Activated naive CD8-positive, alpha-beta T cell treated with anti-CD3 and anti-CD28 coated beads for 36 hours (primary cell): Measurements from ENCODE around the gene ADAMTS12. TPM values are rescaled to one million over a fixed set of nuclear protein-coding genes. Genes with fewer than 3 reads are reported as not detected.
"Not testable (repeated sequence)": the region's sequence is repeated elsewhere in the genome, so short reads cannot be mapped to it uniquely, and the experiment has no call there.

Experiments
- DNase-seq: peaks from one replicate; pipeline ENCODE4 v3.0.0; 2021
- H3K27ac Mint-ChIP-seq: one replicate; pipeline ENCODE4 v1.8.0; 2022; ENCODE audit warnings: mild to moderate bottlenecking, moderate library complexity, mixed read lengths
- H3K27me3 Mint-ChIP-seq: one replicate; pipeline ENCODE4 v1.8.0; 2022; ENCODE audit warnings: mild to moderate bottlenecking, mixed read lengths
- H3K36me3 Mint-ChIP-seq: one replicate; pipeline ENCODE4 v1.8.0; 2021; ENCODE audit warnings: mild to moderate bottlenecking, mixed read lengths
- H3K4me1 Mint-ChIP-seq: one replicate; pipeline ENCODE4 v1.8.0; 2021; ENCODE audit warnings: mixed read lengths
- H3K4me3 Mint-ChIP-seq: one replicate; pipeline ENCODE4 v1.8.0; 2022; ENCODE audit warnings: mild to moderate bottlenecking, moderate library complexity, mixed read lengths
- H3K9me3 Mint-ChIP-seq: one replicate; pipeline ENCODE4 v1.8.0; 2022; ENCODE audit warnings: mixed read lengths
- total RNA-seq, 2 experiments: library from RNA; stranded (reverse); gene quantifications; one replicate each; pipeline ENCODE4 v1.2.3, GENCODE V29; 2021

Gene ADAMTS12
- total RNA-seq, 2 experiments from 2014 or later: not detected

DNA sequence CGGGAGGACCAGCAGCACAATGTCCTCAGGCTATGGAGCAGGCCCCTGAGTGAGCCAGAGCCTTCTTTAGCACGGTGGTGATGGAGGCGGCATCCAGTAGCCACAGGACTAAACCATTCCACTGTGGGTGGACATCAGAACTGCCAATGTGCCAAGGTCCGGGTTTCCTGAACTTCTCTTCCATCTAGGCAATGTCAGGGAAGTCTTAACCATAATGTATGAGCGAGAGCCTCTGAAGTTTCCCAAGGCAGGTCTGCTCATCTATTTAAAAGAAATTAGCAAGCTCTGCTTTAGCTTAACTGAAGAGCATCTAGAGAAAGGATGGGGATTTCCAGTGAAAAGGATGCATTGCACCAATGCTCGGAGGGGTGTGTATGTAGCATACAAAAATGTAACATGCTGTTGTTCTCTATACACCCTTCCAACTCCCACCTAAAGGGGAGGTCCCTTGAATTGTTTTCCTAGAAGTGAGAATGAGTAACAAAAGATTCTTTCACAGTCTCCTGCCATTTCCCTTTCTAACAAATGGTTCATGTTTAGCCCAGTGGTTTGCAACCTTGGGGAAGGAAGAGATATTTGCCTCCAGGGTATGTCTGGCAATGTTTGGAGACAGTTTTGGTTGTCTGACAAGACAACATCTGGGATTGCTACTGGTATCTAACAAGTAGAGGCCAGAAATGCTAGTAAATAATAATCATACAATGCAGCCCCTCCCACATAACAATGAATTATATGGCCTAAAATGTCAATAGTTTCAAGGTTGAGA is 38.3 kb upstream of the ADAMTS12 start:
- Mint-ChIP-seq H3K9me3 (no peaks in the 10 kb centered on the region), H3K4me1 (peaks cover 4% of the 10 kb centered on the region), H3K36me3 (no peaks in the 10 kb centered on the region), H3K4me3 (no peak overlapping the region), H3K27me3 (peaks cover 7% of the 10 kb centered on the region), H3K27ac (no peak overlapping the region)
- DNase-seq: no peak

DNA sequence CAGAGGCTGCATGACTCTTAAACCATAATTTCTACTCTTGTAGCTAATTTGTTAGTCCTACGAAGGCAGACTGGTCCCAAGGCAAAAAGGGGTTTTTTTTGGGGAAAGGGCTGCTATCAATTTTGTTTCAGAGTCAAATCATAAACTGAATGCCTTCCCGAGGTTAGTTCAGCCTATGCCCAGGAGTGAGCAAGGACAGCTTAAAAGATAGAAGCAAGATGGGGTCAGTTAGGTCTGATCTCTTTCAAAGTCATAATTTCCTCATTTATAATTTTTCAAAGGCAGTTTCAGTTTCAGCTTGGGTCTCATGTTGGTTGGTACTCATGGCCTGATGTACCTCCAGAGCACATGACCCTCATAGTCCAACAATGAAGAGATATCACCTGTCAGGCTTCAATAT is 36.5 kb upstream of the ADAMTS12 start:
- Mint-ChIP-seq H3K36me3 (no peaks in the 10 kb centered on the region), H3K4me1 (no peaks in the 10 kb centered on the region), H3K9me3 (no peaks in the 10 kb centered on the region), H3K27ac (no peak overlapping the region), H3K27me3 (peaks cover 3% of the 10 kb centered on the region), H3K4me3 (no peak overlapping the region)
- no peak for DNase-seq

GRCh38 chr5:33927685-33928084 is 35.9 kb upstream of the ADAMTS12 start:
- Mint-ChIP-seq H3K27me3 (peaks cover 3% of the 10 kb centered on the region), H3K36me3 (no peaks in the 10 kb centered on the region), H3K4me1 (no peaks in the 10 kb centered on the region), H3K4me3 (no peak overlapping the region), H3K27ac (no peak overlapping the region), H3K9me3 (no peaks in the 10 kb centered on the region)
- no peak for DNase-seq

DNA sequence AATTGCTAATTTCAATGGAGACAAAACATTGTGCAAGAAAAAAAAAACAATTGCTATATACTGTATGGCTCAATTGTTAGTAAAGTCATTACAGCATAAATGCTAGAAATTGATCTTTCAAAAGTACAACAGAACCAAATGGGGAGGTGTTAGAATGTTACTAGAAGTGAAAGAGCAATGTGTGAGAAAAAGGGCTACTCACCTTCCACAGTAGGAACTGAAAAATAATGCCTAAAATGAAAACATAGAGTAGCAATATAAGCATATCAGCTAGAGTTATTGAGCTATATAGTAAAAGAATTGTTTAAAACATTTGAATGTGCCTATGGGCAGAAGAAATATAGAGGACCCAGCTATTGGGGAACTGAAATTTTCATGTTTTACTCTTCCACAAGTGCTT is 33.5 kb upstream of the ADAMTS12 start:
- Mint-ChIP-seq H3K36me3 (no peaks in the 10 kb centered on the region), H3K27ac (no peak overlapping the region), H3K4me3 (no peak overlapping the region), H3K27me3 (peaks cover 4% of the 10 kb centered on the region), H3K9me3 (no peaks in the 10 kb centered on the region), H3K4me1 (no peaks in the 10 kb centered on the region)
- no peak for DNase-seq

DNA sequence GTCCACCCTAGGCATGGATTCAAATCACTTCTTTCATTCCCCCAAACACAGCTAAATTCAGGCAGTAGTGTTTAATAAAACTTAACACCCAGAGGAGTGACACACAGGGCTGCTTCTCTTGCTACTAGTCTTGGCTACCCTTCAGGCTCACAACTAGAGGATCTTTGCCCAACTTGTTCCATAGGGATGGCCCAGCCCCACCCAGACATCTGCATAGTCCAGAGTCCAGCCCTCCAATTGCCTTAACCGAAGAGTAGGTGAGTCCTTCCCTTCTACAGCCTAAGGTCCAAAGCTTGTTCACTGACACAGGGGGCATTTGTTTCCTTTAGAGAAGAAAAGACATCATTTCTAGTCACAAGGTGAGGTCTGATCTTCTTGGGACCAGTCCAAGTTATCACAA is 29.2 kb upstream of the ADAMTS12 start:
- H3K36me3 Mint-ChIP-seq: no peaks in the 10 kb centered on the region
- peaks cover 23% of the 10 kb centered on the region for H3K9me3 Mint-ChIP-seq
- no peak for DNase-seq
- H3K4me3 Mint-ChIP-seq: no peak overlapping the region
- no peak overlapping the region for H3K27ac Mint-ChIP-seq
- H3K27me3 Mint-ChIP-seq: peaks cover 4% of the 10 kb centered on the region
- H3K4me1 Mint-ChIP-seq: no peaks in the 10 kb centered on the region

- H3K4me1 Mint-ChIP-seq, DNase-seq, H3K36me3 Mint-ChIP-seq, H3K27me3 Mint-ChIP-seq, H3K27ac Mint-ChIP-seq, H3K4me3 Mint-ChIP-seq: not testable (repeated sequence)
- peaks cover 32% of the 10 kb centered on the region for H3K9me3 Mint-ChIP-seq
Observed at GRCh38 chr5:33914844-33915243, 23.1 kb upstream of the ADAMTS12 start.

DNA sequence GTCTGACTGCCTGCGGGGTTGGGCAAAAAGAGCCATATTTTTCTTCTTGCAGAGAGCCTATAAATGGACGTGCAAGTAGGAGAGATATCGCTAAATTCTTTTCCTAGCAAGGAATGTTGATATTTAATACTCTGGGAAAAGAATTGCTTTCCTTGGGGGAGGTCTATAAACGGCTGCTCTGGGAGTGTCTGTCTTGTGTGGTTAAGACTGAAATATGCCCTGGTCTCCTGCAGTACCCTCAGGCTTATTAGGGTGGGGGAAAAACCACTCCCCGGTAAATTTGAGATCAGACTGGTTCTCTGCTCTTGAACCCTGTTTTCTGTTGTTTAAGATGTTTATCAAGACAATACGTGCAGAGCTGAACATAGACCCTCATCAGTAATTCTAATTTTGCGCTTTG is 14.5 kb upstream of the ADAMTS12 start:
- H3K4me1 Mint-ChIP-seq, H3K27me3 Mint-ChIP-seq, H3K4me3 Mint-ChIP-seq, DNase-seq, H3K27ac Mint-ChIP-seq, H3K36me3 Mint-ChIP-seq: not testable (repeated sequence)
- peaks cover 34% of the 10 kb centered on the region for H3K9me3 Mint-ChIP-seq

GRCh38 chr5:33905381-33905780 is 13.6 kb upstream of the ADAMTS12 start:
- no peak for DNase-seq
- Mint-ChIP-seq H3K4me3 (no peak overlapping the region), H3K36me3 (no peaks in the 10 kb centered on the region), H3K27me3 (no peaks in the 10 kb centered on the region), H3K9me3 (peaks cover 34% of the 10 kb centered on the region), H3K4me1 (no peaks in the 10 kb centered on the region), H3K27ac (no peak overlapping the region)

DNA sequence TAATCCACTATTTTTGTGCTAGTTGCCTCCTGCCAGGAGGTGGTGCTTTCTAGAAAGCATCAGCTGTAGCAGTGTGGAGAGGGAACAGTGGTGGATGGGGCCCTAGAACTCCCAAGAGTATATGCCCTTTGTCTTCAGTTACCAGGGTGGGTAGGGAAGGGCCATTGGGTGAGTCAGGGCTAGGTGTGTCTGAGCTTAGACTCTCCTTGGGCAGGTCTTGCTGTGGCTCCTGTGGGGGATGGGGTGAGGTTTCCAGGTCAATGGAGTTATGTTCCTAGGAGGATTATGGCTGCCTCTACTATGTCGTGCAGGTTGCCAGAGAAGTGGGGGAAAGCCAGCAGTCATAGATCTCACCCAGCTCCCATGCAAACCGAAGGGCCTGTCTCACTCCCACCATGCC is 11.3 kb upstream of the ADAMTS12 start:
- peaks cover 33% of the 10 kb centered on the region for H3K9me3 Mint-ChIP-seq
- peaks cover 3% of the 10 kb centered on the region for H3K4me1 Mint-ChIP-seq
- H3K27ac Mint-ChIP-seq: no peak overlapping the region
- H3K27me3 Mint-ChIP-seq: no peaks in the 10 kb centered on the region
- H3K36me3 Mint-ChIP-seq: no peaks in the 10 kb centered on the region
- no peak for DNase-seq
- no peak overlapping the region for H3K4me3 Mint-ChIP-seq

DNA sequence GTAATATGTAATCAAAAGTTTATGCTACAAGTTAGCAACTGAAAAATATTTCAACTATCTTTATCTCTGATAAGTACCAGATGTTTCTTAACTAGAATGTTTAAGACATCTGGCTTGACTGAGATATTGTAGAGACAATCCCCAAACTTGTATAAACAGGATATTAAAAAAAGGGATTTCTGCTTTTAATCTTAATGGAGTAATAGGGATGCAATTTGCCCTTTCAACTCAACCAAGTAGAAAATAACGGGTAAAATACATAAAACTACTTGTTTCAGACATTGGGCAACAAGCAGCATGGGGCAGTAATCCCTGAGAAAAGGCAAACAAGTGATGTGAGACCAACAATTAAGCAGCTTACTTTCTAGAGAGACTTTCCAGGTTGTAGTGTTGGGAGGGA is 9.4 kb upstream of the ADAMTS12 start:
- no peak for DNase-seq
- H3K9me3 Mint-ChIP-seq: peaks cover 17% of the 10 kb centered on the region
- no peak overlapping the region for H3K27ac Mint-ChIP-seq
- H3K27me3 Mint-ChIP-seq: no peaks in the 10 kb centered on the region
- no peaks in the 10 kb centered on the region for H3K36me3 Mint-ChIP-seq
- H3K4me1 Mint-ChIP-seq: peaks cover 3% of the 10 kb centered on the region
- no peak overlapping the region for H3K4me3 Mint-ChIP-seq

DNA sequence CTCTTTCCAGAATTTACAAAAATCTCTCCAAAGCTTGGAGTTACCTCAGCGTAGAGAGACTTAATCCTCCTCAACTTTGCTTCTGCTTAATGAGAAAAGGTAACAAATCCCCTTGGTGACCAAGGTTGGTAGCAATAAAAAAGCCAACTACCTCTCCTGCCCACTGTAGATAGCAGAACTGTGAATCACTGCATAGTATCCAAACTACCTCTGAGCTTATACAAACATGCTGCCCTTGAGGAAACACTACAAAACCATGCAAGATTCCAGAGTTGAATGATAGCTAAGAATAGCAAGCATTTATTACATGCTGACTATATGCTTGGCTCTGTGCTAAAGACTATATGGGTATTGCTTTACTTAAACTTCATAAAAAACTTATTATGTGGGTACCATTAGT is 2.8 kb upstream of the ADAMTS12 start:
- no peak for DNase-seq
- Mint-ChIP-seq H3K27ac (no peak overlapping the region), H3K9me3 (no peaks in the 10 kb centered on the region), H3K4me3 (no peak overlapping the region), H3K36me3 (no peaks in the 10 kb centered on the region), H3K27me3 (peaks cover 38% of the 10 kb centered on the region), H3K4me1 (peaks cover 11% of the 10 kb centered on the region)

GRCh38 chr5:33892620-33893137 is 889 bp upstream of the ADAMTS12 start:
- Mint-ChIP-seq H3K4me3 (peak overlapping the region; percentile 48), H3K27me3 (peaks cover 53% of the 10 kb centered on the region), H3K4me1 (peaks cover 8% of the 10 kb centered on the region), H3K36me3 (no peaks in the 10 kb centered on the region), H3K27ac (no peak overlapping the region), H3K9me3 (no peaks in the 10 kb centered on the region)
- DNase-seq: no peak

DNA sequence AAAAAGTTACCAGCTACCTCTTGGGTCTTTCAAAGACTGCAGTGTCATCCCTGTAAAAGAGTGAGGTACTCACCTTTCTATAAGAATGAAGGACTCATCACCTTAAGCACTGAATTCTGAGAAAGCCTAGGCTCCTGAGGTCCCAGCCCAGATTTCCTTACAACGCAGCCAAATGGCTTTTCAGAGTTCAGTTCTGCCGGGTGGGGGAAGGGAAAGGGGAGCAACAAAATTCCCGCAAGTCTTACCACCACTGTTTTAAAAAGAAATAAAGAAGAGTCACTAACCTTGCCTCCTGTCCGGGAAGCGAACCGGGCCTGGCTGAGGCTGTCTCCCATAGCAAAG is 373 bp downstream of the ADAMTS12 start:
- peaks cover 53% of the 10 kb centered on the region for H3K27me3 Mint-ChIP-seq
- H3K9me3 Mint-ChIP-seq: no peaks in the 10 kb centered on the region
- no peaks in the 10 kb centered on the region for H3K36me3 Mint-ChIP-seq
- peaks cover 8% of the 10 kb centered on the region for H3K4me1 Mint-ChIP-seq
- H3K4me3 Mint-ChIP-seq: peak overlapping the region; percentile 39
- no peak for DNase-seq
- H3K27ac Mint-ChIP-seq: no peak overlapping the region

GRCh38 chr5:33890131-33891032 is 1.4 kb downstream of the ADAMTS12 start:
- no peaks in the 10 kb centered on the region for H3K9me3 Mint-ChIP-seq
- H3K4me1 Mint-ChIP-seq: peaks cover 8% of the 10 kb centered on the region
- H3K27me3 Mint-ChIP-seq: peaks cover 53% of the 10 kb centered on the region
- no peaks in the 10 kb centered on the region for H3K36me3 Mint-ChIP-seq
- DNase-seq: no peak
- no peak overlapping the region for H3K4me3 Mint-ChIP-seq
- H3K27ac Mint-ChIP-seq: no peak overlapping the region

DNA sequence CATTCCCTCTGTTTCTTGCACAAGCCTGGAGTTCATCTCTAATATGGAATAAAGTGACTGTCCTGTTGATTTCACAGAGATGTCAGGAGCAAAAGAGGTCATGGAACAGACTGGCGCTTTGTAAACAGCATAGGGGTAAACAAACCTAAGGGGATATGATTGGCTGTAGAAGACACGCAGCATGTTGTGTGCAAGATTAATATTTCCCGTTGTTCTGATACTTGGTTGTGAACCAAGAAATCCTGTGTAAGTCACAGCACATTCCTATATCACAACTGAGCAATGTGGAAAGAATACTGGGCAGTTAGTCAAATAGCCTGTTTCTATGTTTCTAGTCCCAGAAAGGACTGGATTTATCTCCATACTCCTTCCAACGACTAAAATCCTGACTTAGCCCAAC is 3.2 kb downstream of the ADAMTS12 start:
- Mint-ChIP-seq H3K27ac (no peak overlapping the region), H3K9me3 (no peaks in the 10 kb centered on the region), H3K4me1 (peaks cover 8% of the 10 kb centered on the region), H3K27me3 (peaks cover 45% of the 10 kb centered on the region), H3K36me3 (no peaks in the 10 kb centered on the region), H3K4me3 (no peak overlapping the region)
- no peak for DNase-seq
